IMR-90 (cell line): ENCODE measurements around the gene PRSS50. TPM values are rescaled to one million over a fixed set of nuclear protein-coding genes. Genes with fewer than 3 reads are reported as not detected.

Source experiments
- ATAC-seq: fragments of 200-7000 bp; cut with Tn5 transposase; 2 replicates; pipeline ENCODE4 v1.9.1; 2020; ENCODE audit warnings: low read depth, mild to moderate bottlenecking, moderate library complexity
- BruUV-seq: library from RNA; stranded (reverse); fragments of 400-500 nt; replicated peaks from 2 replicates; lab custom pipeline; 2021; lab: Mats Ljungman, UMichigan
- CTCF ChIA-PET: fragments of 300-600 bp; formaldehyde crosslinking; extraction: SDS; loops from one replicate; lab custom pipeline; 2021; ENCODE audit warnings: antibody characterized with exemption; lab: Yijun Ruan, JAX
- POLR2A ChIA-PET: fragments of 300-600 bp; sonication (Branson Sonifier 250); formaldehyde crosslinking; loops from one replicate; lab custom pipeline; 2022; ENCODE audit warnings: antibody characterized with exemption; ENCODE audit not compliant: unreplicated experiment; lab: Charles Lee
- DNase-seq: peaks from one replicate; pipeline ENCODE4 v3.0.0; 2013
- H2AFZ ChIP-seq: replicated peaks from 2 replicates; pipeline ENCODE3; 2013; ENCODE audit warnings: low read length, mild to moderate bottlenecking; ENCODE audit not compliant: poor library complexity
- H2AK5ac ChIP-seq: 2 replicates; pipeline ENCODE4 v1.6.1; 2013; ENCODE audit warnings: low read depth, low read length, inconsistent platforms
- H2AK9ac ChIP-seq: replicated peaks from 2 replicates; pipeline ENCODE3; 2013; ENCODE audit warnings: mild to moderate bottlenecking, low read depth, low read length, moderate library complexity; ENCODE audit not compliant: poor library complexity
- H2BK120ac ChIP-seq: 2 replicates; pipeline ENCODE4 v1.6.1; 2013; ENCODE audit warnings: low read depth, low read length, inconsistent platforms
- H2BK15ac ChIP-seq: 3 replicates; pipeline ENCODE4 v1.6.1; 2013; ENCODE audit warnings: low read depth, low read length, inconsistent platforms
- H2BK20ac ChIP-seq: 2 replicates; pipeline ENCODE4 v1.6.1; 2013; ENCODE audit warnings: low read depth, mild to moderate bottlenecking, inconsistent platforms, low read length, moderate library complexity
- H2BK5ac ChIP-seq: 2 replicates; pipeline ENCODE4 v1.6.1; 2013; ENCODE audit warnings: mild to moderate bottlenecking, low read depth, low read length, inconsistent platforms; ENCODE audit not compliant: poor library complexity, severe bottlenecking
- H3K14ac ChIP-seq: replicated peaks from 2 replicates; pipeline ENCODE4 v1.6.1; 2013; ENCODE audit warnings: low read depth, low read length, inconsistent platforms
- H3K18ac ChIP-seq: 2 replicates; pipeline ENCODE4 v1.6.1; 2013; ENCODE audit warnings: low read depth, low read length, control low read depth
- H3K23ac ChIP-seq: 2 replicates; pipeline ENCODE4 v1.6.1; 2013; ENCODE audit warnings: low read depth, low read length, inconsistent platforms
- H3K27ac ChIP-seq: 2 replicates; pipeline ENCODE4 v1.5.1; 2013; ENCODE audit warnings: mild to moderate bottlenecking, control low read depth, low read length; ENCODE audit not compliant: insufficient read depth
- H3K27me3 ChIP-seq: 2 replicates; pipeline ENCODE4 v1.6.1; 2013; ENCODE audit warnings: low read length; ENCODE audit not compliant: control insufficient read depth, insufficient read depth
- H3K36me3 ChIP-seq: 2 replicates; pipeline ENCODE4 v1.6.1; 2013; ENCODE audit warnings: low read length, mixed read lengths; ENCODE audit not compliant: control insufficient read depth, insufficient read depth
- H3K4ac ChIP-seq: 2 replicates; pipeline ENCODE4 v1.6.1; 2013; ENCODE audit warnings: low read depth, low read length, inconsistent platforms
- H3K4me1 ChIP-seq: 2 replicates; pipeline ENCODE4 v1.6.1; 2013; ENCODE audit warnings: low read length, mixed read lengths; ENCODE audit not compliant: control insufficient read depth, insufficient read depth
- H3K4me2 ChIP-seq: 2 replicates; pipeline ENCODE4 v1.6.1; 2013; ENCODE audit warnings: low read depth, mild to moderate bottlenecking, control low read depth, low read length, moderate library complexity
- H3K4me3 ChIP-seq: 2 replicates; pipeline ENCODE4 v1.5.1; 2013; ENCODE audit warnings: low read depth, mild to moderate bottlenecking, control low read depth, low read length, moderate library complexity; ENCODE audit not compliant: insufficient read depth
- H3K56ac ChIP-seq: 2 replicates; pipeline ENCODE4 v1.6.1; 2013; ENCODE audit warnings: low read length, inconsistent platforms; ENCODE audit not compliant: insufficient read depth; ENCODE audit errors: extremely low read depth
- H3K79me1 ChIP-seq, 2 experiments: 2 replicates each; pipeline ENCODE4 v1.6.1; 2013; ENCODE audit warnings: low read length in 2 of 2, inconsistent platforms in 1 of 2, low read depth in 1 of 2
- H3K9ac ChIP-seq: 2 replicates; pipeline ENCODE4 v1.6.1; 2013; ENCODE audit warnings: low read depth, low read length, control low read depth
- H3K9me1 ChIP-seq: 2 replicates; pipeline ENCODE4 v1.6.1; 2013; ENCODE audit warnings: low read length, inconsistent platforms; ENCODE audit not compliant: insufficient read depth
- H3K9me3 ChIP-seq: 2 replicates; pipeline ENCODE4 v1.6.1; 2013; ENCODE audit warnings: low read length; ENCODE audit not compliant: control insufficient read depth, insufficient read depth
- H4K20me1 ChIP-seq: 2 replicates; pipeline ENCODE4 v1.6.1; 2013; ENCODE audit warnings: low read length, inconsistent platforms; ENCODE audit not compliant: insufficient read depth
- H4K5ac ChIP-seq: 2 replicates; pipeline ENCODE4 v1.6.1; 2013; ENCODE audit warnings: mild to moderate bottlenecking, low read depth, low read length, control low read depth
- H4K8ac ChIP-seq, 2 experiments: 2 replicates each; pipeline ENCODE4 v1.6.1; 2013; ENCODE audit warnings: low read depth in 2 of 2, low read length in 2 of 2, control low read depth in 1 of 2, inconsistent platforms in 1 of 2
- H4K91ac ChIP-seq: 2 replicates; pipeline ENCODE4 v1.6.1; 2013; ENCODE audit warnings: low read depth, low read length, inconsistent platforms; ENCODE audit not compliant: insufficient read depth
- BHLHE40 ChIP-seq: fragments of 150-350 bp; IDR thresholded peaks from 2 replicates; pipeline ENCODE4 v1.6.1; 2016; ENCODE audit warnings: mild to moderate bottlenecking, low read depth, low read length
- CTCF ChIP-seq: conservative IDR thresholded peaks from 2 replicates; pipeline ENCODE4 v1.5.1; 2012; ENCODE audit warnings: mild to moderate bottlenecking, low read depth, low read length, improper control_type of control experiment
- ELK1 ChIP-seq: fragments of 150-350 bp; IDR thresholded peaks from 2 replicates; pipeline ENCODE4 v1.6.1; 2016; ENCODE audit warnings: low read depth, mild to moderate bottlenecking, low read length, moderate library complexity, borderline replicate concordance
- FOS ChIP-seq: fragments of 150-350 bp; IDR thresholded peaks from 2 replicates; pipeline ENCODE4 v1.6.1; 2016; ENCODE audit warnings: low read depth, low read length
- NFE2L2 ChIP-seq: fragments of 150-350 bp; IDR thresholded peaks from 2 replicates; pipeline ENCODE4 v1.6.1; 2016; ENCODE audit warnings: low read depth, mild to moderate bottlenecking, low read length
- POLR2A ChIP-seq: IDR thresholded peaks from 2 replicates; pipeline ENCODE4 v1.6.1; 2012; ENCODE audit warnings: mild to moderate bottlenecking, low read depth, low read length
- RFX5 ChIP-seq: IDR thresholded peaks from 2 replicates; pipeline ENCODE4 v1.8.0; 2012; ENCODE audit warnings: low read depth, mild to moderate bottlenecking, low read length, moderate library complexity
- SMC3 ChIP-seq: fragments of 150-350 bp; IDR thresholded peaks from 2 replicates; pipeline ENCODE4 v1.6.1; 2016; ENCODE audit warnings: low read depth, mild to moderate bottlenecking, antibody characterized with exemption, low read length, moderate library complexity
- USF2 ChIP-seq: fragments of 150-350 bp; IDR thresholded peaks from 2 replicates; pipeline ENCODE4 v1.6.1; 2017; ENCODE audit warnings: mild to moderate bottlenecking, antibody characterized with exemption, low read length, low read depth
- WGBS, 2 experiments: methylation state at CpG; one replicate each; pipeline versions ENCODE4 v1.1.5 to v1.1.7; 2013; ENCODE audit warnings: missing lambda C conversion rate in 2 of 2; ENCODE audit not compliant: insufficient read length in 1 of 2; ENCODE audit errors: extremely low coverage in 2 of 2; 5-methylcytosine and 5-hydroxymethylcytosine counted together
- dilution Hi-C: fragments of 300-500 bp; cut with HindIII; formaldehyde crosslinking; loops from one replicate; pipeline ENCODE4 v1.14.3; 2018; ENCODE audit warnings: low sequenced_read_pairs; ENCODE audit not compliant: unreplicated experiment
- in situ Hi-C: fragments of 300-500 bp; cut with MboI; formaldehyde crosslinking; loops from 3 replicates; pipeline ENCODE4 v1.14.3; 2019; ENCODE audit warnings: low sequenced_read_pairs, inconsistent platforms, mixed read lengths
- intact Hi-C: fragments of 100-400 bp; cut with micrococcal nuclease; formaldehyde crosslinking; loops from 2 replicates; pipeline ENCODE4 v1.10.0; 2022
- polyA plus RNA-seq, 3 experiments: library from polyadenylated mRNA; depleted of rRNA; stranded (reverse); fragments of >200 nt; gene quantifications; 2 replicates each; pipeline ENCODE4 v1.2.3, GENCODE V29; 2012; ENCODE audit warnings: low replicate concordance in 1 of 3
- total RNA-seq: library from RNA; depleted of rRNA; stranded (reverse); fragments of >200 nt; gene quantifications from 2 replicates; pipeline ENCODE4 v1.2.3, GENCODE V29; 2012

The PRSS50 gene
- total and polyA plus RNA-seq, 2 of the 4 experiments (the other 2 are of a cell fraction) = not detected

GRCh38 chr3:46681387-46681786, 36.3 kb downstream of the PRSS50 start:
- no peak for DNase-seq

More at GRCh38 chr3:46681387-46681786, 36.3 kb downstream of the PRSS50 start:
- Histone ChIP-seq H4K5ac (no peak overlapping the region), H3K9me3 (no peaks in the 10 kb centered on the region), H3K27ac (no peak overlapping the region), H3K9ac (no peak overlapping the region), H3K9me1 (peaks cover 5% of the 10 kb centered on the region; the same call in 1 of the 2 replicates), H2AK9ac (no peak overlapping the region), H2BK5ac (no peak overlapping the region), H3K36me3 (peaks cover 8% of the 10 kb centered on the region; the same call in 1 of the 2 replicates), H2BK15ac (no peak overlapping the region), H3K23ac (no peak overlapping the region), H2AK5ac (no peak overlapping the region), H2BK120ac (no peak overlapping the region), H3K4me1 (no peaks in the 10 kb centered on the region; the same call in 1 of the 2 replicates), H3K18ac (no peak overlapping the region), H3K14ac (no peak overlapping the region), H3K4ac (no peak overlapping the region), H3K4me2 (no peak overlapping the region), H3K56ac (no peak overlapping the region), H4K8ac (no peak overlapping the region), H3K27me3 (no peaks in the 10 kb centered on the region), H2BK20ac (no peak overlapping the region), H4K20me1 (no peaks in the 10 kb centered on the region), H2AFZ (no peak overlapping the region), H3K4me3 (no peak overlapping the region), H3K79me1 (no peaks in the 10 kb centered on the region), H4K91ac (no peak overlapping the region)
- intact Hi-C loops (no loop called here), dilution Hi-C loops (no loop called here), in situ Hi-C loops (no loop called here)
- ChIA-PET POLR2A (no interaction called here), CTCF (no interaction called here)
- no TSS peak for BruUV-seq
- no peak for ATAC-seq
- TF ChIP-seq CTCF (no peak), NFE2L2 (no peak), BHLHE40 (no peak), ELK1 (no peak), FOS (no peak), USF2 (no peak), SMC3 (no peak), POLR2A (no peak), RFX5 (no peak)
- 93% methylated on average over 3 of the region's 10 CpGs; no CpG with 5 or more reads in 1 of the 2 experiments for WGBS, 2 experiments
